H1 (cell line): Measurements from ENCODE around the gene HTR2A.

ENCODE experiments used
- EP300 ChIP-seq, 2 experiments: IDR thresholded peaks; 1 replicate in 1 of 2; 2 replicates in 1 of 2; pipeline ENCODE4 v1.6.1; 2011 to 2012; ENCODE audit warnings: low read depth in 2 of 2, low read length in 2 of 2, mild to moderate bottlenecking in 2 of 2, borderline replicate concordance in 1 of 2, inconsistent platforms in 1 of 2, moderate library complexity in 1 of 2
- TF ChIP-seq, protein P1 (sequence below), 3 experiments: IDR thresholded peaks; 1 replicate in 2 of 3; 2 replicates in 1 of 3; pipeline versions ENCODE4 v1.5.1 to v1.6.1; 2011; ENCODE audit warnings: low read length in 3 of 3, mild to moderate bottlenecking in 3 of 3, inconsistent platforms in 2 of 3, low read depth in 1 of 3, moderate library complexity in 1 of 3; ENCODE audit not compliant: insufficient read depth in 1 of 3; ENCODE audit errors: control extremely low read depth in 1 of 3

DNA sequence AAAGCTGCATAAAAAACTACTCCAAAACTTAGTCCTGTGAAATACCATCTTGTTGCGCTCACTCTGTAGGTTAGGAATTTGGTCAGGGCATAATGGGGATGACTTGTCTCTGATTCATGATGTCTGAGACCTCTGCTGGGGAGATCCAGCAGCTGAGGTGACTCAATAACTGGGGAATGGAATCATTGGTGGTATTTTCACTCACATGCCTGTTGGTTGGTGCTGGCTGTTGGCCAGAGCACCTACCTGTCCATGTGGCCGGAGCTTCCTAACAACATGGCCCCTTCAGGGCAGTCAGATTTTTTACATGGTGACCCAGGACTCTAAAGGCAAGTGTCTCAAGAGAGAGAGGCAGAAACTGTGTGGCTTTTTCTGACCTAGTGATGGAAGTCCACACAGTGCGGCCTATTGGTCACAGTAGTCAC is 92.5 kb downstream of the HTR2A start:
- TF ChIP-seq EP300 (IDR thresholded peaks at IDR 0.05; ENCODE audit: borderline replicate concordance in 1 of 2, low read depth in 2 of 2, low read length in 2 of 2), result no peak
- TF ChIP-seq, protein P1, sequence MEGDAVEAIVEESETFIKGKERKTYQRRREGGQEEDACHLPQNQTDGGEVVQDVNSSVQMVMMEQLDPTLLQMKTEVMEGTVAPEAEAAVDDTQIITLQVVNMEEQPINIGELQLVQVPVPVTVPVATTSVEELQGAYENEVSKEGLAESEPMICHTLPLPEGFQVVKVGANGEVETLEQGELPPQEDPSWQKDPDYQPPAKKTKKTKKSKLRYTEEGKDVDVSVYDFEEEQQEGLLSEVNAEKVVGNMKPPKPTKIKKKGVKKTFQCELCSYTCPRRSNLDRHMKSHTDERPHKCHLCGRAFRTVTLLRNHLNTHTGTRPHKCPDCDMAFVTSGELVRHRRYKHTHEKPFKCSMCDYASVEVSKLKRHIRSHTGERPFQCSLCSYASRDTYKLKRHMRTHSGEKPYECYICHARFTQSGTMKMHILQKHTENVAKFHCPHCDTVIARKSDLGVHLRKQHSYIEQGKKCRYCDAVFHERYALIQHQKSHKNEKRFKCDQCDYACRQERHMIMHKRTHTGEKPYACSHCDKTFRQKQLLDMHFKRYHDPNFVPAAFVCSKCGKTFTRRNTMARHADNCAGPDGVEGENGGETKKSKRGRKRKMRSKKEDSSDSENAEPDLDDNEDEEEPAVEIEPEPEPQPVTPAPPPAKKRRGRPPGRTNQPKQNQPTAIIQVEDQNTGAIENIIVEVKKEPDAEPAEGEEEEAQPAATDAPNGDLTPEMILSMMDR (IDR thresholded peaks at IDR 0.05; ENCODE audit: control extremely low read depth in 1 of 3, insufficient read depth in 1 of 3, low read depth in 1 of 3, low read length in 3 of 3), result no peak
